CD4-positive, alpha-beta T cell treated with Interleukin-15 for 4 hours (primary cell): ENCODE measurements around the gene NPRL2.
A peak's percentile ranks its signal among the peaks of the same experiment; 100 is the strongest.

Experiments used
- DNase-seq: peaks from one replicate; pipeline ENCODE4 v3.0.0-alpha.2; 2020; ENCODE audit warnings: low spot score

Gene NPRL2

DNA sequence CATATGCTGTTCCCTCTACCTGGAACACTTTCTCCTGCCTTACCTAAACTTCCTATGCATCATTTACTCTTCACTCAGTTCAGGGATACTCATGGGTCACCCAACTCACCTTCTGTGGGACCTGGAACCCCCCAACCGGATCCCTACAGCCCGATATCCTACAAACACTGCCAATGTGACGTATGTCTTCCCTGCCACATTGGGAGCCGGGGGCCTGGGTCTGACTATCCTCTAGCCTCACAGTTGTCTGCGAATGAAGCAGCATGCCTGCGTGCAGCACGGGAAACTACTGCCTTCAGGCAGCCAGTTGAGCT lies 405 bp downstream of the NPRL2 start:
- DNase-seq: no peak

DNA sequence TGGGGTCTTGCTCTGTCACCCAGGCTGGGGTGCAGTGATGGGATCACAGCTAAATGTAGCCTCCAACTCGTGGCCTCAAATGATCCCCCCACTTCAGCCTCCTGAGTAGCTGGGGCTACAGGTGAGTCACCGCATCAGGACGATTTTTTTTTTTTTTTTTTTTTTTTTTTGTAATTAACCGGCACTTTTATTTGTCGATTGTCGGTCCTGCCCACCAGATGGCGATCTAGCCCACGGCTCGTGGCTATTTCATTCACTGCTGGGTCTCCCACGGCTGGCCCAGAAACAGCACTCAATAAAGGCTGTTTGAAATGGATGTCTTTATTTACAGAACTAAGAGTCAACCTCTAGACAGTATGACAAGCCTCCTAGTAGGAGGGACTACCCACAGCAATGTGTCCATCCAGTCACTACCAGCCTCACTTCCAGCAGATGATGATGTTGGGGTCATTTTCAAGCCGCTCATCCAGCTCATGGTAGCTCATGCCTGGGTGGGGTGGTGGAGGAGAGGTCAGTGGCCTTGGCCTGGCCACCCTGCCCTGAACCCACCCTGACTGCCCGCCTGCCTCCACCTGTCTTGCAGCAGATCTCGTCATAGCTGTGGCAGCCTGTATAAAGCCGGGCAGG lies 3.3 kb downstream of the NPRL2 start:
- peak; percentile 85 for DNase-seq

- DNase-seq: peak; percentile 80
Measured at GRCh38 chr3:50345586-50346234, 4.9 kb downstream of the NPRL2 start, which contains the start of gene ZMYND10. ZMYND10 (minus strand) TSS chr3:50345732; CDS start chr3:50345579, 153 bp downstream.

GRCh38 chr3:50345008-50345407 lies 5.6 kb downstream of the NPRL2 start:
- DNase-seq: no peak

- DNase-seq: no peak
Measured at GRCh38 chr3:50342813-50343633, 7.6 kb downstream of the NPRL2 start.

DNA sequence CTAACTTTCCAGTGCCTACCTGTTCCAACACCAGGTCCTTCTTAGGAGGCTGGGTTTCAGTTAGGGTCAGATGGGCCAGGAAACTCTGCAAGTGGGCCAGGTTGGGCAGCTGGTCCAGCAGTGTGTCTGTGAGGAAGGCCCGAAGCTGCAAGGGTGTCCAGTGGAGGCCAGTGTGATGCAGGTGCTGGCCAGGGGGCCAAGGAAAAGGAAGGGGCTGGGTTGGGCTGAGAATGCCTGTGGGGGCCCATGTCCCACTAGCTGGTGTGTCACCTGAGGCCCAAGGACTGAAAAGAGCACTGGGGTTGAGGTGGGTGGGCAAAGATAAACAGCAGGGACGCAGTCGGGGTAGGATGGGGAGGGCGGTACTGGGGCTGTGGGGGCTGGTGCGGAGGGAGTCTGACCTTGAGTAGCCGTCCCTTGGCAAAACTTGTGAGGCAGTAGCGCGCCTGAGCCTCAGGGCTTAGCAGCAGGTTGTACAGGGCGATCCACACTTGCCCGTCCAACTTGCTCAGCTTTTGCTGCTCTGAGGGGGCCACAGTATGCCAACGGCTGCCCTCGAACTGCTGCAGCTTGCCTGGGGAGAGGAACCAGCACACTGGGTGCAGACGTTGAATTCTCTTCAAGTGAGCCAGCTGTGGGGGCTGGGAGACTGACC lies 8.5 kb downstream of the NPRL2 start:
- DNase-seq: no peak

- no peak for DNase-seq
Measured at GRCh38 chr3:50341537-50341936, 9.0 kb downstream of the NPRL2 start.

GRCh38 chr3:50340448-50341329 lies 9.9 kb downstream of the NPRL2 start, which contains the start of gene RASSF1:
RASSF1 (minus strand) TSS chr3:50340836; CDS start chr3:50340805, 31 bp downstream.
- peak; percentile 48 for DNase-seq

DNA sequence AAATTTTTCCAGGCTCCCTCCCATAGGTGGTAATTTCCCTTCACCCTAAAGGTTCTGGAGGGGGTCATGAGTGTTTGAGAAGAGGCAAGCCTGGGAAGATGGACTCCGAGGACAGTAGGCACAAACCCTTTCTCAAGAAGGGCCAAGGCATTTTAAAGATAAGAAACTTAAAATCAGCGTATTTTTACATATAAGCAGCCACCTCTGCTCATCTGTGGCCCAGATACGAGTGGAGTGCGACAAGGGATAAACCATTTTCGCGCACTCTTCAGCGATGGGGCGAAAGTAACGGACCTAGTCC lies 10.5 kb downstream of the NPRL2 start:
- DNase-seq: no peak

GRCh38 chr3:50339485-50340146 lies 11.0 kb downstream of the NPRL2 start:
- no peak for DNase-seq

DNA sequence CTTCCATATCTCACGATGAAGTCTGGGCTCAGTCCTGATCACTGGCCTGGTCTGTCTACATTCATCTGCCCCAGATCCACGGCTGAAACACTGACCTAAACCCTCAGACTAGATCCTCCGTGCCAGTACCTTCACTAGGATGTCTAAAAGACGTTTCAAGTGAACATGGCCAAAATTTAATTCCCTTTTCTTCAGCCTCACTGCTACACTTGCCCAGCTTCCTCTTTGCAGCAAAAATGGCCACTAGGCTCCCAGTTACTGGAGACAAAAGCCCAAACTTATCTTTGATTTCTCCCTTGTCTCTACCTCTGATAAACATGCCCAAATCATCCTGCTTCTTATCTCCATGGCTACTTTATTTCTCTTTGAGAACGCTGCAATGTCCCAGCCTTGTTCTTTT lies 11.6 kb downstream of the NPRL2 start:
- DNase-seq: no peak

- peak; percentile 95 for DNase-seq
Measured at GRCh38 chr3:50337175-50337861, 13.3 kb downstream of the NPRL2 start.

DNA sequence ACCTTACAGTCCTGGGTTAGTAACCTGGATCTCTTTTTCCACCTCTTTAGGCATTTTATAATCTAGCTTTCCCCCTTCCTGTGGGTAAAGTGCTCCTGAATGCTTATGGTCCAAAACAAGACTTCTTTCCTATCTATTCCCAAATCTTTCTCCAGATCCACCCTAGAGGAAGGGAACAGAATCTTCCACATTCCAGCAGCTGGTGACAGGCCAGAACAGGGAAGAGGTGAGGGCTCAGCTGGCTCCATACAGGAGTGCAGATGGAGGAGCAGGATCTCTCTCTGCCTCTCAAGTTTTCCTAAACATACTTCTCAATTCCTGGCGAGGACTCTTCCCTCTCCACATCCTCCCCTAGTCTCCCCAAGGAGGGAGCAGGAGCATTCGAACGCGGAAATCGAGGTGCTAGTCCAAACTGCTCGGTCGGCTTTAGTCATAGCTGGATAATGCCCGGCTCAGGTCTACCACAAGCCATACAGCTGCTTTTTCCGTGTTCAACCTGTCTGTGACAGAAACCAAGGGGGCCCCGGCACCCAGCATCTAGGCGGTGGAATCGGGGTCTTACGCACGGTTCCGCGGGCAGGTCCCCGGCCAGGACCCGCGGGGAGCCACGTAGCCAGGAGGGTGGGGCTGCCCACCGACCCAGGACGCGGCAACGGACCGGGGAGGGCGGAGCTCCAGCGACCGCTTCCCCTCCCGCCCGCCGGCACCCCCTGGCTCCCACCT lies 14.0 kb downstream of the NPRL2 start:
- DNase-seq: peak; percentile 30

DNA sequence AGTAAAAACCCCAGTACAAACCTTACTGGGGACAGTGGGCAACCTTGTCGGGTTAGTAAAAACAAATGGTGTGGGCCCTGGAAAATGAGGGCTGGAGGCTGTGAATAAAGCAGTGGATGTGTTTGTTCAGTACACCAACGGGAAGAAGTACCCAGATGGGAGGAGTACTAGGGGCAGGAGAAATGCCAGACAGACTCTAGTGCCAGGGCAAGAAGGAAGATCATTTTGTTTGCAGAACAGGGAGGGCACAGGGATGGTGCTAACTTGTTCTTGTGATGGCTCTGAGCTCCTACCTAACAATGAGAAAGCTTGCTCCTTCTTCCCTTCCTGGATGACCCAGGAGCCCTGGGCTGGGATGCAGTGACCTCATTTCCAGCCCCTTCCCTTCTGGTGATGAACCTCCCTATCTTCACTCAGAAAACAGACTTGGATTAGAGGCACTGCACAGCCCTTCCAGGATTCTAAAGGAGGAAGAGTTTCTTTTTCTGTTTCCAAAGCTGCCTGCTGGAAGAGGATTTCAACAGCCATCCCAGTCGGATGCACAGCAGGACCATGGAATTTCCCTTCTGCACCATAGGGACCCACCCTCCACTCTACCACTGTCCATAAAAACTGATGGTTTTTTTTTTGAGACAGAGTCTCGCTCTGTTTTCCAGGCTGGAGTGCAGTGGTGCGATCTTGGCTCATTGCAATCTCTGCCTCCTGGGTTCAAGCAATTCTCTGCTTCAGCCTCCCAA lies 16.1 kb downstream of the NPRL2 start:
- no peak for DNase-seq

GRCh38 chr3:50333744-50334328 lies 16.7 kb downstream of the NPRL2 start:
- DNase-seq: no peak

DNA sequence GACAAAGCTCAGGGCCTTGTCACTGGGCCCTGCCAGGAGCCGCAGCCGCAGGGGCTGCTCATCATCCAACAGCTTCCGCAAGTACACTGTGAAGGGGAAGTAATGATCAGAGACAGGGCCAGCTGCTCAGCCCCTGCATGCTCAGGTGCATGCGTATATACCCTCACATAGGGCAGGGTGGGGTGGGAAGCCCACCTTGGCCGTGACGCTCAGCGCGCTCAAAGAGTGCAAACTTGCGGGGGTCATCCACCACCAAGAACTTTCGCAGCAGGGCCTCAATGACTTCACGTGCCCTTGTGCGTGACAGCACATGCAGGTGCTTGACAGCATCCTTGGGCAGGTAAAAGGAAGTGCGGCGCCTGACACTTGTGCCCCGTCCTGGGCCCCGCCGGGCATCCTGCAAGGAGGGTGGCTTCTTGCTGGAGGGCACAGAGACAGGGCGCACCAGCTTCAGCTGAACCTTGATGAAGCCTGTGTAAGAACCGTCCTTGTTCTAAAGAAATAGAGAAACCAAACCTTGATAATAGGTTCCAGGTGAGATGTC lies 19.1 kb downstream of the NPRL2 start:
- no peak for DNase-seq

- DNase-seq: no peak
Measured at GRCh38 chr3:50330330-50330729, 20.2 kb downstream of the NPRL2 start.

DNA sequence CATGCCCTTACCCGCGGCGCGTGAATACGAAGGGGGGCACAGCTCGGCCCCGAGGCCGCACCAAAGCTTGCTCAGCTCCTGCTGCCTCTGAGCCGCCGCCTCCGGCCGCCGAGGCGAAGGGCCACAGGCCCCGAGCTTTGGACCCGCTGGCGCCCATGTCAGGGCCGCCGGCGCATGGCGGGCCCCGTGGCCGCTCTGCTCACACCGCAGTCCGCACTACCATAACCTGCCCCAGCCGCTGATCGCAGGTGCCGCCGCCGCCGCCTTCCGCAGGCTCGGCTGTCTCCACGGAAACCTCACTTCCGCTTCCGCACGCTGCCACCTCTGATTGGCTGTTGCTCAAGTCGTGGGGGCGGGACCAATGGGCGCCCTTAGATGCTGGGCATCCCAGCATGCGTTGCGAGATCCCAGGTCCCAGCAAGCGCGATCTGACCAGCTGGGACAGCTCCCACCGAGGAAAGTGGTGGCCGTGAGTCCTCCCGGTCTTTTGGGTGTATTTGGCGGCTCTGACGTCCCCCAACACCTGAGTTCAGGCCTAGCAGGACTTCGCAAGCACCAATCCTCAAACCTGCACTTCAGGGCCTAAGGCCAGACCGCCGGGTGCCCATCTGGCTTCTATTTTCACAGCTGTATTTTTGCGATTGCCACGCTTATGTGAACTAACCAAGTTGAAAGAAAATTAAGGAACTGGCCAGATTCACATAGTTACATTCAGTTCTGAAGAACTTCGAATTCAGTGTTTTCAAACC lies 22.5 kb downstream of the NPRL2 start, which contains the start of gene TUSC2:
TUSC2 (minus strand) TSS at position 281 of the 749 bp plus-strand sequence; CDS start at position 157, 124 bp downstream.
- DNase-seq: peak; percentile 95
